Activated CD4-positive, alpha-beta T cell treated with anti-CD3 and anti-CD28 coated beads, Interleukin-2, amount 10 ng/mL, durations not matched to agents 24 days and 14 days (primary cell): ENCODE data around the gene THADA. TPM values are rescaled to one million over a fixed set of nuclear protein-coding genes. Genes with fewer than 3 reads are reported as not detected.

Experiments used
- DNase-seq: peaks from one replicate; pipeline ENCODE4 v3.0.0; 2022
- H3K27ac Mint-ChIP-seq: one replicate; pipeline ENCODE4 v1.8.0; 2022; ENCODE audit warnings: mild to moderate bottlenecking, mixed read lengths
- H3K27me3 Mint-ChIP-seq: one replicate; pipeline ENCODE4 v1.8.0; 2022; ENCODE audit warnings: mixed read lengths
- H3K36me3 Mint-ChIP-seq: one replicate; pipeline ENCODE4 v1.8.0; 2022; ENCODE audit warnings: low read depth, mild to moderate bottlenecking, mixed read lengths
- H3K4me1 Mint-ChIP-seq: one replicate; pipeline ENCODE4 v1.8.0; 2021; ENCODE audit warnings: mixed read lengths
- H3K4me3 Mint-ChIP-seq: one replicate; pipeline ENCODE4 v1.8.0; 2022; ENCODE audit warnings: mild to moderate bottlenecking, moderate library complexity, mixed read lengths
- H3K9me3 Mint-ChIP-seq: one replicate; pipeline ENCODE4 v1.8.0; 2021; ENCODE audit warnings: mixed read lengths
- intact Hi-C: fragments of 100-400 bp; cut with micrococcal nuclease; formaldehyde crosslinking; loops from one replicate; pipeline ENCODE4 v1.15.1; 2023
- total RNA-seq: library from RNA; stranded (reverse); gene quantifications from 2 replicates; pipeline ENCODE4 v1.2.3, GENCODE V29; 2022

Gene THADA
- total RNA-seq, 1 donor from 2014 or later, result 55.4 TPM

DNA sequence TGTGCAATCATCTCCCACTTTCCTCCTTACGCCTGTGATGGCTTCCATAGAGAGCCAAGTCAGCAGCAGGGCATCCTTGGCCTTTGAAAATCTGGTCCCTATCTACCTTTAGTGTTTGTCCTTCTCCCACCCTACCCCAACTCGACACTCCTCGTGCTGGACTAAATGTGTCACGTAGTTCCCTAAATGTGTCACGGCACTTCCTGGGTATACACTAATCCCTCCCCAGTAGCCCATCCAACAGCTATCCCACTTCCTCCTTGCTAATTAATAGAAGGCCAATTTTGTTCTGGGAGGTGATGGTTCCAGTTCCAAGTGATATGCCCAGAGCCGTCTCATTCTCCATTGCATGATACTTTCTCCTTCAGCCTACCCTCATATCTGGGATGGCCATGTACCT, 332.9 kb downstream of the THADA start:
- DNase-seq, result no peak
- Mint-ChIP-seq H3K4me3 (no peak overlapping the region), H3K27me3 (no peaks in the 10 kb centered on the region), H3K9me3 (no peaks in the 10 kb centered on the region), H3K4me1 (peaks cover 4% of the 10 kb centered on the region), H3K27ac (no peak overlapping the region), H3K36me3 (peaks cover 5% of the 10 kb centered on the region)
- intact Hi-C loops, result no loop called here

DNA sequence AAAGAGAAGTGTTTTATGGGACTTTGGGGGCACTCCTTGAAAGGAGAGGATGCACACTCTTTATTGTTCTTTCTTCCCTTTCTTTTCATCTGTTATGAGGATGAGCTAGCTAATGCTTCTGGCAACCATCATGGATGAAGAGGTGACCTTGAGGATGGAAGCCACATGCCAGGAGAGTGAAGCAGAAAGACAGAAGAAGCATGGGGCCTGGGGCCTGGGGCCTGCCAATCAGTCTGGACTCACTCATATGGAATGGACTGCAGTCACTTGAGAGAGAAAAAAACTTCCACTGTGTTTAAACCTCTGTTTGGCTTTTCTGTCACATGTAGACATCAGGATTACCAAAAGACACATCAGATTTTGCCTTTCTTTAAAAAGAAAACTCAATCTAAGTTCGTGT, 333.6 kb downstream of the THADA start:
- Mint-ChIP-seq H3K27ac (no peak overlapping the region), H3K4me1 (peaks cover 4% of the 10 kb centered on the region)

DNA sequence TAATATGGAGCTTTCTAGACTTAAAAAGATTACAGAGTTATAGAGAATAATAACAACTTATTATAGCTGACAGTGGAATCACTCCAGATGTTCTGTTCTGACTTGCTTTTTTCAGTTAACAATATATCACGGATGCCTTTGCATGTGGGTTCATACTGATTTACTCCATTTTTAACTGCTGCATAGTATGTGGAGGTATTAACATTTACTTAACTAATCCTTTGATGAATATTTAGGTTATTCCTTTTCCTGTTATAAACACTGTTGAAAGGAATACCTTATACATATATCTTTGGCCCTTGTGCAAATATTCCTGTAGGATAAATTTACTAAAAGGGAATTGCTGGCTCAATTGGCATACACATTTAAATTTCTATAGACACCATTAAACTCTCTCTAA, 336.3 kb downstream of the THADA start:
- peaks cover 4% of the 10 kb centered on the region for H3K4me1 Mint-ChIP-seq
- no peak overlapping the region for H3K27ac Mint-ChIP-seq
- intact Hi-C loops, result no loop called here
- DNase-seq, result no peak
- no peaks in the 10 kb centered on the region for H3K9me3 Mint-ChIP-seq
- peaks cover 3% of the 10 kb centered on the region for H3K36me3 Mint-ChIP-seq
- H3K27me3 Mint-ChIP-seq, result no peaks in the 10 kb centered on the region
- no peak overlapping the region for H3K4me3 Mint-ChIP-seq

More for the DNA sequence above, 333.6 kb downstream of the THADA start:
- Mint-ChIP-seq H3K27me3 (no peaks in the 10 kb centered on the region), H3K36me3 (peaks cover 5% of the 10 kb centered on the region), H3K4me3 (no peak overlapping the region), H3K9me3 (no peaks in the 10 kb centered on the region)
- intact Hi-C loops, result no loop called here
- no peak for DNase-seq

DNA sequence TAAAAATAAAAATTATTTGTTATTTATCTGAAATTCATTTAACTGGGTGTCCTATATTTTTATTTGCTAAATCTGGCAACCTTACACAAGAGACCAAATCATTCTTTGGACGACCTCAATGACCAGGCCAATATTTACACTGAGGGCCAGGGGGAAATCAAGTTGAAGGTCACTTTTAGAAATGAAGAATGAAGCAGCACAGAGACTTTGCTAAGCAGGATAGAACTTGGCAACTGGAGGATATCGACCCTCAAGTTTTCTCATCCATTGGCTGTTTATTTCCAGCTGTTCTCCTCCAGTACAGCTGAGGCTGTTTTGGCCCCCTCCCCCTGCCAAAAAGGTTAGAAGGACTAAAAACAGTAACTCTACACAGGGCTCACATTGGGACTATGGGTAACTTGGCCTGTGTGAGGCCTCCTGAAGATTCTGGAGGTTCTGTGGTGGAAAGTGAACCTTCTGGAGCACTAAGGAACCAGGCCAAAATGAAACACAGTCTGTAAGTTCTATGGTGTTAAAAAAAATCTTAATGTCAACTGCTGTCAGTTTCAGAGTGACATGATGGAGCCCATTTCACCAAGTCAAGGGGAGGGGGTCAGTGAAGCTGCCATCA, 337.2 kb downstream of the THADA start:
- no peaks in the 10 kb centered on the region for H3K27me3 Mint-ChIP-seq
- intact Hi-C loops, result no loop called here
- H3K9me3 Mint-ChIP-seq, result no peaks in the 10 kb centered on the region
- no peak for DNase-seq
- H3K36me3 Mint-ChIP-seq, result peaks cover 3% of the 10 kb centered on the region
- H3K4me3 Mint-ChIP-seq, result no peak overlapping the region
- peaks cover under 1% of the 10 kb centered on the region for H3K4me1 Mint-ChIP-seq
- H3K27ac Mint-ChIP-seq, result no peak overlapping the region

DNA sequence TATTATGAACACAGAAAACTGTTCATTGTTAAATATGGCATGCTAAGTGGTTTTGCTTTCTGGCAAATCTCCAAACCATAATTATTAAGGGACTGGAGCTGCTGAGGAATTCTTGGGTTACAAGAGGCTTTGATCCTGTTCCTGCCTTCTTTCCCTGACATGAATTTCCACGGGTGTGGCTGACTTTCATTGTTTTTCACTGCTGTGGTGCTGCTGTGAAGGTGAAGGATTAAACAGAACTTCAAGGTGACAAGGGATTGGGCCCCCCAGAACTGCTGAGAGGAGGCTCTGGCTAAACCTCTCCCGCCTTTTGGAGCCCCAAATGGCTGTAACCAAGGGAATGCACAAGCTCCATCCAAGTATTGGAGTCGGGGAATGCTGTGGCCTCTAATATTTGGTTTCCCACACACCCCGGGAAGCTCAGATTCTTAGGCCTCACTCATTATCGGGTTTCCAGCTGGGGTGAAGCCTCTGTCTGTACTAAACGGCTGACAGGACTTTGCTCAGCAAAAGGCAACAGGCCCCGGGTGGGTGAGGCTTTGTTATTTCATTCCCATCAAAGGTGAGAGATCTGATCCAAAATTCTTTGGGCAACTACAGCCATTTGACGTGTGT, 340.4 kb downstream of the THADA start:
- Mint-ChIP-seq H3K36me3 (no peaks in the 10 kb centered on the region), H3K4me1 (no peaks in the 10 kb centered on the region), H3K27ac (no peak overlapping the region), H3K27me3 (no peaks in the 10 kb centered on the region), H3K9me3 (no peaks in the 10 kb centered on the region), H3K4me3 (no peak overlapping the region)
- intact Hi-C loops, result no loop called here
- DNase-seq, result no peak

DNA sequence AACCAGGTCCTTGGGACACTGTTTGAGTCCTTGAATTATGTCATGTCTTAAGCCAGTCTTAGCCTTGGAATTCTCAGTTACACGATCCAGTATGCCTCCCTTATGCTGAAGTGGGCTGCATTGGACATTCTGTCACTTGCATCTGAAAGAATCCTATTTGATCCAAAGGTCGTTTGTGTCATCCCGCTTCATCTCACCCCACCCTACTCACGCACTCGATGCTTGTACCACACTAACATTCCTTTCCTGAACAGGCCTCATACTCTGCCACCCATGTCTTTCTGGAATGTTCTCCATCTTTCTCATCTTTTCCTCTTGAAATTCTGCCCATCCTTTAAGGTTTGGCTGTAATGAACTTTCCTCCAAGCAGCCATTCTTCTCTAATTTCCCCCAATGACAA, 341.5 kb downstream of the THADA start:
- no peaks in the 10 kb centered on the region for H3K9me3 Mint-ChIP-seq
- no peak for DNase-seq
- H3K4me3 Mint-ChIP-seq, result no peak overlapping the region
- intact Hi-C loops, result no loop called here
- H3K27ac Mint-ChIP-seq, result no peak overlapping the region
- H3K4me1 Mint-ChIP-seq, result no peaks in the 10 kb centered on the region
- H3K36me3 Mint-ChIP-seq, result no peaks in the 10 kb centered on the region
- H3K27me3 Mint-ChIP-seq, result no peaks in the 10 kb centered on the region

DNA sequence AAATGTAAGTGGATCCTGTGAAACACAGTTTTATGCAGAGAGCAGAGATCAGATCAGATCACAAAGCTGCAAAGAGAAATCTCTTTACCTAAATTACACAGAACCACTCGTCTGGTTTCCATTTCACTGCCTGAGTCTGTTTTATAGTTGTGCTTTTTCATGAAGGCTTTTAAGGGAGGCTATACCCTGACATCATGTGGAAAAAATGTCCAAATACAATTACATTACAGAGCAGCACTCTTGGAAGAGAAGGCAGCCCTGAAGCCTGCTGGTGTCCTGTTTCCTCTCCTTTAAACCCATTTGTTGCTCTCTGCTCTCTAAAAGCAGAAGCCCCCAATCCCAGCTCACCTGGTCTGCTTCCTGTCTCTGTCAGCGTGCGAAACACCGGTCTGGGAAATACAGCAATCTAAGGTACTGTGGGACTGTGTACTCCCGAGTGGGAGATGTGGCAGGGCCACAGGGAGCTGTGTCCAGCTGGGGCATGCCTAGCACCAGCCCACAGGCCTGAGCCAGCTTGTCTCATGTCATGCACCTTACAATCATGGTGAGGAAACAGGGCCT, 344.6 kb downstream of the THADA start:
- Mint-ChIP-seq H3K4me3 (no peak overlapping the region), H3K9me3 (no peaks in the 10 kb centered on the region), H3K4me1 (no peaks in the 10 kb centered on the region), H3K27me3 (no peaks in the 10 kb centered on the region), H3K27ac (no peak overlapping the region), H3K36me3 (no peaks in the 10 kb centered on the region)
- no peak for DNase-seq
- intact Hi-C loops, result no loop called here

DNA sequence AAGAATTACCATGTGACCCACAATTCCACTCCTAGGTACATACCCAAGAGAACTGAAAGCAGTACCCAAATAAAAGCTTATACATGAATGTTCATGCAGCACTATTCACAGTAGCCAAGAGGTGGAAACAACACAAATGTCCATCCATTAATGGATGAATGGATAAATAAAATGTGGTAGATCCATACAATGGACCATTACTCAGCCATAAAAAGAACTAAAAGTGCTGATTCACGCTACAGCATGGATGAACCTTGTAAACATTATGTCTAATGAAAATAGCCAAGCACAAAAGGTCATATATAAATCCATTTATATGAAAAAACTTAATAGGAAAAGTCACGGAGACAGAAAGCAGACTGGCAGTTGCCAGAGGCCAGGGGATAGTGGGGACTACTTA, 345.8 kb downstream of the THADA start:
- intact Hi-C loops, result no loop called here
- Mint-ChIP-seq H3K36me3 (no peaks in the 10 kb centered on the region), H3K27me3 (no peaks in the 10 kb centered on the region), H3K4me1 (no peaks in the 10 kb centered on the region), H3K27ac (no peak overlapping the region), H3K4me3 (no peak overlapping the region), H3K9me3 (no peaks in the 10 kb centered on the region)
- DNase-seq, result no peak

DNA sequence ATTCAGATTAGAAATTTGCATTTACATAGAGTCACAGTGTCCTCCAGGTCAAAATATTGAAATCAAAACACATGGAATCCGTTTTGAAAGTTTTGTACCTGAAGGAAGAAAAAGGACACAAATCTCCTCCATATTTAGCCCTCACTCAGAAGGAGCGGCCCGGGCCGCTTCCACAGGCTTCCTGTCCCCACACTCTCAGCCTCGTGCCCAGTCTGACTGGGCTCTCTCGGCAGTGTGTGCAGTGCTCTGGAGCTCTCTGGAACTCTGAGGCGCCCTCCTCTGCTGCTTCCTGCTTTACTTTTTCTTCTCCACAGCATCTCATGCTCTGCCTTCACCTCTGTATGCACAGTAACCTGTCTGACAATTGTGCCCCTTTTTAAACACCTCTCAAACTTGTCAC, 347.2 kb downstream of the THADA start:
- intact Hi-C loops, result no loop called here
- no peaks in the 10 kb centered on the region for H3K9me3 Mint-ChIP-seq
- H3K27me3 Mint-ChIP-seq, result no peaks in the 10 kb centered on the region
- no peak overlapping the region for H3K4me3 Mint-ChIP-seq
- H3K36me3 Mint-ChIP-seq, result peaks cover 2% of the 10 kb centered on the region
- DNase-seq, result no peak
- no peak overlapping the region for H3K27ac Mint-ChIP-seq
- H3K4me1 Mint-ChIP-seq, result no peaks in the 10 kb centered on the region

DNA sequence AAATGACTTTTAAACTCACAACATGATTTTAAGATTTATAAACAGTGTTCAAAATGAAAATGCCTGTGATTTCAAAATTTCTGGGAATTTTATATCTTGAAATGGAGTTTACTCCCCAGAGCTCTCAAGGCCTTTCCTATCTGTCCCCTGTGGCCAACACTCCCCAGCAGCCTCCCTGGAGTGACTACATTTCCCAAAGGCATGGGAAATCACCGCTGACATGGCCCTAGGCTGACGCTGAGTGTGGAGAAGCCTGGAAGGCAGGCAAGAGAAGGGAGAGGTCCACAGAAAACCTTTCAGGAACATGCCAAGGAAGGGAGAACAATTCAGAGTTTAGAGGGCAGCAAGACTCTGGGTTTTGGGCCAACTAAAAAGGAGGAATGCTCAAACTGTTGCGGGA, 349.2 kb downstream of the THADA start:
- Mint-ChIP-seq H3K4me3 (no peak overlapping the region), H3K4me1 (no peaks in the 10 kb centered on the region), H3K9me3 (no peaks in the 10 kb centered on the region), H3K27ac (no peak overlapping the region), H3K27me3 (no peaks in the 10 kb centered on the region), H3K36me3 (peaks cover 2% of the 10 kb centered on the region)
- intact Hi-C loops, result no loop called here
- no peak for DNase-seq

DNA sequence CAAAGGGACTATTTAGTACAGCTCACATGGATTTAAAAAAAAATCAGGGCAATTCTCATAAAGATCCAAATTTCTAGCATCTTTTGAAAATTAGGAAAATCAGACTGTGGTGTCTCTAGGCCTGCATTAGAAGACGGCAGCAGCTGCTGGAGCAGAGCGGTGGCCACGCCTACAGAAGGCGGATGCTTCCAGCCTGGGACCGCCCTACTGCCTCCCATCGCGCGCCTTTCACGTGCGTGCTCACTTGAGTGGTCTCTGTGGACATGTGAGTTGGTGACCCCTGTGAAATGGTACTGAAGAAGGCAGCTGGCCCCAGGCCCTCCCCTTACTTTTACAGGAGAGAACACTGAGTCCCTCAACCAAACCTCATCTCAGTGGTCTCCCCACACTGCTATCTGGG, 354.3 kb downstream of the THADA start:
- Mint-ChIP-seq H3K9me3 (no peaks in the 10 kb centered on the region), H3K36me3 (peaks cover 7% of the 10 kb centered on the region), H3K27me3 (no peaks in the 10 kb centered on the region), H3K4me1 (peaks cover 5% of the 10 kb centered on the region), H3K27ac (no peak overlapping the region), H3K4me3 (no peak overlapping the region)
- intact Hi-C loops, result no loop called here
- DNase-seq, result no peak

DNA sequence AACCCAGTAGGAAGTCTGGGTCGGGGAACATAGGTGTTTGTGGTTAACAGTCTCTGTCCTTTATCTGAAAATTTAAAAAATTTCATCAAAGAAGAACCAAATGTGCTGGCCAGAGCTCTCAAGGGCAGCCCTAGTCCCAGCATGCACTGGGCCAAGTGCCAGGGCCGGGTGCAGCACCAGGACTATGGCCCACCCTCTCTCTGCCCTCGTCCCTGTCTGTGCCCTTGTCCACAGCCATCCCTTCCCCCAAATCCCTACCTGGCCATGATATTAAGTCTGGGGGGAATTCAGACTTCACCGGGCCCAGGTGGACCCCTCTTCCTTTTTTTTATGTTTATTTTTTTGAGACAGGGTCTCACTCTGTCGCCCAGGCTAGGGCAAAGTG, 355.1 kb downstream of the THADA start:
- Mint-ChIP-seq H3K27ac (no peak overlapping the region), H3K36me3 (peaks cover 7% of the 10 kb centered on the region), H3K4me3 (no peak overlapping the region), H3K27me3 (no peaks in the 10 kb centered on the region), H3K4me1 (peaks cover 5% of the 10 kb centered on the region), H3K9me3 (no peaks in the 10 kb centered on the region)
- no peak for DNase-seq
- intact Hi-C loops, result no loop called here

DNA sequence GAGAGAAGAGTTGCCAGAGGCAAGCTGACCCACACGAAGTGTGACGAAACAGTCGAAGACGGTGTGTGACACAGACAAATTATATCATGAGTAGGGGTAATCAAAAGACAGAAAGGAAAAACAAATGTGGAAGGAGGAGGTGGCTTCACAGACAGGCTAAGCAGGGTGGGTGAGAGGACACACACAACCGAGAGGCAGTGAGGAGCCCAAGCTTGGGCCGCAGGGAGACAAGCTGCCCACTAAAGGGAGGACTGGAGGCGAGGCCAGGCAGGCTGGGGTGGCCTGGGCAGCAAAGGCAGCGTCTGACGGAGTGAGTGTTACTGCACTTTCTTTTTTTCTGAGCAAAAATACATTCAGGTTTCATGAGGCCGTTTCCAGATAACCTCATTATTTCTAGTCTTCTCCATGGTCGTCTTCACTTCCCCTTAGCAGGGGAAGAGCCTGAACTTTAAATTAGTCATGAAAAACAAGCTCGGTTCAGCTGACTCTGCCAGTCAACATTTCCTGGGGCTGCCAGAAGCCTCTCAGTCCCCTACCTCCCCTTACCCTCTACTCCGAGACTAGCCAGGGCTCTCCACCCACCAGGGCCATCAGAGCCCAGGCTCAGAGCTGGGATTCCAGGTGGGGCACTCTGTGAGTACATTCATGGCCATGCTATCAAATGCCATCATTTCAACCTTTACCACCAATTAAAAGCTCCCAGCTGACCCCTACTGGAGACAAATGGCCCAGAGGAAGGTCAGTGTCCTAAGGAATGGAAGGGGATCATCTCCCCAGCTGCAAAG, 355.7 kb downstream of the THADA start:
- no peaks in the 10 kb centered on the region for H3K27me3 Mint-ChIP-seq
- no peak for DNase-seq
- peaks cover 5% of the 10 kb centered on the region for H3K4me1 Mint-ChIP-seq
- no peak overlapping the region for H3K4me3 Mint-ChIP-seq
- H3K36me3 Mint-ChIP-seq, result peaks cover 7% of the 10 kb centered on the region
- H3K9me3 Mint-ChIP-seq, result no peaks in the 10 kb centered on the region
- intact Hi-C loops, result no loop called here
- H3K27ac Mint-ChIP-seq, result no peak overlapping the region

DNA sequence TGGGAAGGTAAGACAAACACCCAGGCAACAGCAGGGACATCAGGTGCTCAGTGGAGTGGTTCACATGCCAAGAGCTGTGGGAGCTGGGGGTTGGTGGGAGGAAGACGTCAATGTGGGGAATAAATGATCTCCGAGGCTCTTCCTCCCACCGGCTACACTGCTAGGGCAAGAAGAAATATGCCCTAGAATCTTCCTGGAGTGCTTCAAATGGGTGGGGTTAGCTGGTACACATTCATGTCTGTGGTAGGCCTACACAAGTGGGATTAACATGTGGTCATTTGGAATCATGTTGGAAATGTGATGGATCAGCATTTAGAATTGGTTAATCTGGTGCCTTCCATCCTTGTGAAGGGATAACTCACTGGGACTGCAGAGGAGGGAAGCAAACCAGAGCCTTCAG, 357.0 kb downstream of the THADA start:
- Mint-ChIP-seq H3K4me1 (peaks cover 5% of the 10 kb centered on the region), H3K27ac (no peak overlapping the region)
- intact Hi-C loops, result no loop called here

More for the DNA sequence above, 357.0 kb downstream of the THADA start:
- no peak for DNase-seq
- Mint-ChIP-seq H3K4me3 (no peak overlapping the region), H3K27me3 (no peaks in the 10 kb centered on the region), H3K36me3 (peaks cover 5% of the 10 kb centered on the region), H3K9me3 (no peaks in the 10 kb centered on the region)
